ENCODE results near the gene CNTN4.

CNTN4 gene

DNA sequence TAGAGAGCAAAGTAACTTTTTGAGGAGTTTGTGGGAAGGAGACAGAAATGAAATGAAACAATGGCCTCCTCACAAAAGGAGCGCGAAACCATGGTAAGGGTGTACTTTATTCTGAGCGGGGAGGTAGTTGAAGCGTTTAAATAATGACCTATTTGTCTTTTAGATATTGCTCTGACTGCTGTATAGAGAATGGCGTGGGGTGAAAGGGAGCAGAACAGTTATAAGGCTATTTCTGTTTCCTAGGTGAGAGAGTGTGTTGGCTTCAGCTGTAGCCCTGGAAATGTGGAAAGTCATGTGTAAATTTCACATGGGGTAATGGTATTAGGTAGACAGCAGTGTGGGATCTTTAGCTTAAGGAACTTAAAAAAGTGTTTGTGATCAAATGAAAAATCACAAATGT, 54.9 kb downstream of the CNTN4 start:
- no peak for DNase-seq

DNA sequence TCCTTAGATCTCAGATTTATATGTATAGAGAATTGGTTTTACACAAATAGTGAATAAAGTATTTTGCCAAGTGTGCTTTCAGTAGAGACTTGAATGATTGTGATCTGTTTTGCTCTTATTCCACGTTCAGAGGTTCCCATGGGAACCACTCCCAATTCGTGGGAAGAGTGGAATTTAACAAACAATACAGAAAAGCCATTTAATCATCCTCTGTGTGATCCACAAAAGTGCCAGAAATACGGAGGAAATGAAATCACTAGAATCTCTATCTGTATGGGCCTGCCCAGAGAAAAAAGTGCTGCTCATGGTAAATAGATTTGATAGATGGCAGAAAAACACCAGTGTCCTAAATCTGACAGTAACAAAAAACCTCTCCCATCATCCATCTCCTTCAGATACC, 56.0 kb downstream of the CNTN4 start:
- DNase-seq = no peak

GRCh38 chr3:2156244-2156847, 57.7 kb downstream of the CNTN4 start:
- DNase-seq = peak; percentile 28

DNA sequence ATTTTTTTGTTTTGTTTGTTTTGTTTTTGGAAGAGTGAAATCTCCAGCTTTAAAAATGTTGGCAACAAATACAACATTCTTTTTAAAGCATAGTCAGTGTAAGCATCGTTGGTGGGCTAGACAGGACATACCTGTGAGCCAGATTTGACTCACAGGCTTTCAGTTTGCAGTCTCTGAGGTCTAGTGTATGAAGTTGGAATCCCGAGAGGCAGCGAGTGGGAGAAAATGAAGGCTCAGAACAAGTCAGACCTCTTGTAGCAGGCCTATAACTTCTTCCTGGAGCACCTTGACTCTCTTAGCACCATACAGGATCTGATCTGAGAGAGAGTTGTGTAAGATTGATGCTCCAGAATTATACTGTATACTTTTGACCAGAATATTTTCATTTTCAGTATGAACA, 60.2 kb downstream of the CNTN4 start:
- no peak for DNase-seq

GRCh38 chr3:2166552-2166951, 67.9 kb downstream of the CNTN4 start:
- DNase-seq = no peak

- no peak for DNase-seq
These were observed 74.0 kb downstream of the CNTN4 start for GRCh38 chr3:2172561-2173171.

- DNase-seq = no peak
These were observed 82.0 kb downstream of the CNTN4 start for GRCh38 chr3:2180634-2181033.

GRCh38 chr3:2198776-2199279, 100.2 kb downstream of the CNTN4 start:
- DNase-seq = no peak

DNA sequence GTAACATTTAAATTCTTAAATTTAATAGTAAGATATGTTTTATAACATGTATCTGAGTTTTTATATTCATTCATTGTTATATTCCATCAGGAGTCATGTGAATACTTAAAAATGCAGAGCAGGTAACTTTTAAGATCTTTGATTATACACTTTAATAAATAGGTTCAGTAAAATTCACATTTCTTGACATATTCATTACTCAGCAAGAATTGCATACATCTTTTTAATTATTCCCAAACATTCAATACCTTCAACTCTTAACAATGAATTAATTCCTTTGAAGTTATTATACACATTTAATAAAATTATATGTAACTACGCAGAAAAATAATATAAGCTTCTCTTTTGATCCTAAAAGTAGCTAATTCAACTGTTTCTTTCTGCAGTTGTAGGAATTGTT, 105.4 kb downstream of the CNTN4 start:
- no peak for DNase-seq

DNA sequence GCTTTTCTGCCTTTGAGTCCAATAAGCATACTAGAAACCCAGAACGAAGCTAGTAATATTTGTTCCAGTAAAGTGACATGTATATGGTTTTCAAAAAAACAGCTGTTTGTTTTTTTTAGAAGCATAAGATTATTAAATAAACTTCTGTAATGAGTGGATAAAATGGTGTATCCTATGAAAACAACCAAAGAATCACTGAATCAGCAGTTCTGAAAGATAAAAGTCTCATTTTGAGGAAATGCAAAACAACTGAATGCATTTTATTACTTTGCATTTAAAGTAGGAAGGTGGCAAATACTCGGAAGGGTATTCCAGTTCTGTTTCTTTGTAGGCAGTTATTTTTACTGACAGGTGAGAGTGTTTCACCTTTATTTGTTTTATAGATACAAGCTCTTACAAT, 107.0 kb downstream of the CNTN4 start:
- no peak for DNase-seq

DNA sequence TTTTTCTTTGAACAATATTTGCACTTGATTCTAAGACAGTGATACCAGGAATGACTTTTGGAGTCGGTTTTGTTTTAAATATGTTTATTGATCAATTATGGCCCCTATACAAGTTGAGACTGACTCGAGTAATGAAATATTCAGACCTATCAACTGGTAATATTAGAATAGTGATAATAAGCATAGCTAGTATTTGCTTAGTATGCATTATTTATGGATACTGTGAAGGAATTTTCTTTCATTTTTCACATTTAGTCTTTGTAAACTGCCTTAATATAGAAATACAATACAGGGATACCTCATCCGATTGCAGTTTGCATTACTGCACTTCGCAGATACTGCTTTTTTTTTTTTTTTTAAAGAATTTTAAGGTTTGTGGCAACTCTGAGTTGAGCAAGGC, 107.9 kb downstream of the CNTN4 start:
- no peak for DNase-seq

GRCh38 chr3:2211568-2211967, 112.9 kb downstream of the CNTN4 start:
- no peak for DNase-seq

GRCh38 chr3:2212206-2212605, 113.5 kb downstream of the CNTN4 start:
- no peak for DNase-seq

GRCh38 chr3:2218375-2218774, 119.7 kb downstream of the CNTN4 start:
- no peak for DNase-seq

DNA sequence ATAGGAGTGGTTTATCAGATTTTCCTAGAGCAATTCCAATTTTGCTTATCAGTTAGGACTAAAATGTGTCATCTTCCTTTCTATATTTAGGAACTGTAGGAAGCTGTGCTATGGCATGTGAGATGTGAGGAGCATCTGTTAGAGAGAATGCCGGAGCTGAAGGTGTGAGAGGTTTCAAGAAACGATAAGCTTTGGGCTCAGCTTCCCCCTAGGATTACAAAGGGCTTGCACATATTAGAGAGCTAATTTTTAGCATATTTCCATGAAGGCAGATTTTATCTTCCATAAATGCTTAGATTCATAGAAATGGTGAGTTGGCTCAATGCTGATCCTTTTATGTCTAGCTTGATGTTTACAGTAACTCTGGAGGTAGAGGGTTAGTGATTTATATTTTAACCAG, 120.2 kb downstream of the CNTN4 start:
- DNase-seq = no peak

GRCh38 chr3:2236203-2236602, 137.5 kb downstream of the CNTN4 start:
- no peak for DNase-seq

- no peak for DNase-seq
These were observed 145.5 kb downstream of the CNTN4 start for GRCh38 chr3:2244137-2244536.

DNA sequence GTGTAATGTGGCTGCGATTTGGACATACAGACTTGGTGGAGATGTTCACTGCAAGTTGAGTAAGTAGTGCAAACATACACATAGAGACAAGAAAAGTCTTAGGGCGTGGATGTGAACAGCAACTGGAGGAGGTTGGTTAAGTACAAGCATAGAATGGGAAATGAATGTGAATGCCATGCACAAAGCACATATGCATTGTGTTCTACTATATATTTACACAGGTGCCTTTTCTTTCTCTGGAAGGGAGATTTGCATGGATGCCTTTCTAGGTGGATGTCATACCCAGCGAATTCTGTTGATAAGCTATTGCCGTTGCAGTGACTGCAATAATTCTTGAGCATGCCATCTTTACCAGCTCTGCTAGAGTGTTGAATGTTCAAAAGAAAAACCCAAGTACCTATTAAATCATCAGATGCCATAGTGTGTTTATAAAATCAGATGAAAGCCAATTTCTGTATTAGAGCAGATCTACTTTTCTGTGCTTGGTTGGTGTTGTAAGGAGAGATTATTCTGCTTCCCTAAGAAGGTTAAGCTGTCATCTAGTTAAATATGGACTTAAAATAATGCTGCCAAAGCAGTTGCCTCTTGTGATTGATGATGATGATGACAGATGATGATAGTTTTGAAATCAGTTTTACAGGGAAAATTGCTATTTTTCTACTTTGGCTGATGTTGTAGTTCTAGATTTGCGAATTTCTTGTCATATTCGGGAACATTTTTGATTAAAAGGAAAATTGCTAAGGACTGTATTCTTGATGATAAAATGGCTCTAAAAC, 148.4 kb downstream of the CNTN4 start:
- no peak for DNase-seq

DNA sequence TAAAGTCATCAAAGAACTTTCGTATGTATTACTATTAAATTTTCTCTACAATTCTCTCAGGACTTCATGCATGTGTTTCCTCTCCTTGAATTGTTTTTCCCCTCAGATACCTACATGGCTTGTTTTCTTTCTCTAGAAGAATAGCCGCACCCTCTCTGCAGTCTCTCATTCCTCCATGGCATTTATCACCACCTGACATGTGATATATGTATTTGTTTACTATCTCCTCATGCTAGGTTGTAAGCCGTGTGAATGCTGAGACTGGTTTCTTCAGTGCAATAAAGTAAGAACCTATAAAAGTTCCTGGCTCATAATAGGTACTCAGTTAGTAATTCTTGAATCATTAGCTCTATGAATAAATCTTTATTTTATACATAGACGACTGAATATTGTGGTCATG, 149.2 kb downstream of the CNTN4 start:
- no peak for DNase-seq

- DNase-seq = no peak
These were observed 152.1 kb downstream of the CNTN4 start for GRCh38 chr3:2250783-2251182.

DNA sequence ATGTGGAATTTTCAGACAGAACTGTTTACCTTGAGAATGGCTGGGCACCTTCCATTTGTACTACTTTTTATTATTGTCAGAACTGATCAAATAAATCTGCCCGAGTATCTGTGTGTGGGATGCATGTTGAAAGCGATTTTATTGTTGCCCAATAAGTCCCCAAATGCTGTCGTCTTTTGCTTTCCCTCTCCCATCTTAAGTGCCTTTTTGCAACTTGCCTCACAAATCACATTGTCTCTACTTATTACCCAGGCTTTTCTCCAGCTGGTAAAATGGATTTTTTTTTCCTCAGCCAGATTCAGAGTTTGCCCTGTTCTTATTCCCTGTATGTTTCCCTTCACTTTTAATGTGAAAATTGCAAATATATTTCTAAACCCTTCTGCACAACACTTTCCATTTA, 163.1 kb downstream of the CNTN4 start:
- no peak for DNase-seq

DNA sequence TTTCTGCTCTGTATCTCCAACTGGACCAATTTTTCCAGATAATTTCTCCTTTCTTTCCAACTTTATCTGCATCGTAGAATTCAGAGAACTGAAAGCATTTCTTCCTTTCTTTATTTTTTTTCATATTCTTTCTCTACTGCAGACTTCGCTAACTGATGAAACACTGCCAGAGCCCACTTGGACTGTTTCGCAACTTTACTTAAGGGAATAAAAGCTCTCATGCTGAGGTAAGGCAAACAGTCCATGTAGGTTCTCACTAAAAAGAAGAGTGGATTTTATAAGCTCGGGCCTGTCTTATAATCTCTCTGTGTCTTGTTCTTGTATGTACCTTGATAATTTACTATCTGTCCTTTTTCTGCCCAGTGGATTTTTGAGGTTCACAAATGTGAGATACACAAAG, 163.5 kb downstream of the CNTN4 start:
- DNase-seq = no peak

GRCh38 chr3:2266606-2267005, 167.9 kb downstream of the CNTN4 start:
- no peak for DNase-seq

- no peak for DNase-seq
These were observed 170.1 kb downstream of the CNTN4 start for GRCh38 chr3:2268779-2269178.

Measured in activated CD4-positive, alpha-beta T cell treated with anti-CD3 and anti-CD28 coated beads for 48 hours (primary cell).